DND-41 (cell line): ENCODE data around the gene VAMP4.

Experiments used
- EZH2 ChIP-seq: IDR thresholded peaks from 3 replicates; pipeline ENCODE4 v1.6.1; 2012; ENCODE audit warnings: borderline replicate concordance, low read depth, mild to moderate bottlenecking, moderate library complexity, low read length, inconsistent platforms; ENCODE audit not compliant: severe bottlenecking
- TF ChIP-seq, protein P1 (sequence below): IDR thresholded peaks from 2 replicates; pipeline ENCODE4 v1.5.1; 2012; ENCODE audit warnings: borderline replicate concordance, low read length, moderate library complexity, mild to moderate bottlenecking; ENCODE audit not compliant: poor library complexity, severe bottlenecking; ENCODE audit errors: extremely low read depth

DNA sequence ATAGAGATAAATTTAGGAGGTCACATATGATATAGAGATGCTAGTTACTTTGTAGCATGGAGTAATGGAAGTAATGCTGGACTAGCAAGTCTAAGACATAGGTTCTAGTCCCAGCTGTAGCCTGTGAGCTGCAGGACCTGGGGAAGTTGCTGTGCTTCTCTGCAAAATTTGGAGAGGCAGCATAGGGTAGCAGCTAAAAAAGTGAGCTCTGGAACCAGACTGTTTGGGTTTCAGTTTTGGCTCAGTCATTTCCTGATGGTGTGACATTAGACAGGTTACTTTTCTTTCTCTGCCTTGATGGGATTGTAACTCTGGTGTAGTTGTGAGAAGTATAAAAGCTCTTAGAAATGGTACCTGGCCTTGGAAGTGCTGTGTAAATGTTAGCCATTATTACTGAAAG, 42.9 kb upstream of the VAMP4 start:
- TF ChIP-seq, protein P1, sequence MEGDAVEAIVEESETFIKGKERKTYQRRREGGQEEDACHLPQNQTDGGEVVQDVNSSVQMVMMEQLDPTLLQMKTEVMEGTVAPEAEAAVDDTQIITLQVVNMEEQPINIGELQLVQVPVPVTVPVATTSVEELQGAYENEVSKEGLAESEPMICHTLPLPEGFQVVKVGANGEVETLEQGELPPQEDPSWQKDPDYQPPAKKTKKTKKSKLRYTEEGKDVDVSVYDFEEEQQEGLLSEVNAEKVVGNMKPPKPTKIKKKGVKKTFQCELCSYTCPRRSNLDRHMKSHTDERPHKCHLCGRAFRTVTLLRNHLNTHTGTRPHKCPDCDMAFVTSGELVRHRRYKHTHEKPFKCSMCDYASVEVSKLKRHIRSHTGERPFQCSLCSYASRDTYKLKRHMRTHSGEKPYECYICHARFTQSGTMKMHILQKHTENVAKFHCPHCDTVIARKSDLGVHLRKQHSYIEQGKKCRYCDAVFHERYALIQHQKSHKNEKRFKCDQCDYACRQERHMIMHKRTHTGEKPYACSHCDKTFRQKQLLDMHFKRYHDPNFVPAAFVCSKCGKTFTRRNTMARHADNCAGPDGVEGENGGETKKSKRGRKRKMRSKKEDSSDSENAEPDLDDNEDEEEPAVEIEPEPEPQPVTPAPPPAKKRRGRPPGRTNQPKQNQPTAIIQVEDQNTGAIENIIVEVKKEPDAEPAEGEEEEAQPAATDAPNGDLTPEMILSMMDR = no peak
- no peak for TF ChIP-seq EZH2
